ENCODE data around the gene ASH1L.

DNA sequence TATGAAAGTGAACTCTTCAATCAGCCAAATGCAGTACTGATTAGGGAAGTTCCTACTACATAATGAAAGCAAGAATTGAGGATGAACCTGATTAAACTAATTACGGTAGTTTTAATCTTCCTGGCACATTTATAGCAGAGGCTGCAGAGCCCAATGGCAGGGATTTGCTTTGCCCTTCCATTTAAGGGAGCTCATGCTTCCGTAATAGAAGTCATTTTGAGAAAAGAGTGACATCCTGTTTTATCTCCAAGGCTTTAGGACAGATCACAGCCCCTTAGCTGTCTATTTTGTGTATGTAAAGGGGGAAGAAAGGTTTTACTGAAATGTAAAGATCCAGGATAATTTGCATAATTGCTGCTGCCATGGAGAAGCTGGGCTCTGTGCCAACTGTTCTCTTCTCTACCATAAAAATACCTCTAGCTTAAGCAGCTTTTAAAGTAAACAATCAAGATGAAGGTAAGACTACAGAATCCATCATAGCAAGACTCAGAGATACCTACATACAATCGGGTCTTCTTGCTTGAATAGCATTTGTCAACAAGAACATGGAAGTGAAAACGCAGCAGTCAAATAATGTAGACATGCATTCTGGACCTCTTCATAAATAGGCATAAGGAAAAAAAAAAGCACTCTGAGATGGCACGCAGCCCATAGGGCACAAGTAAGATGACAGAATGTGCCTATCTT lies 62.5 kb downstream of the ASH1L start:
- no peak for TF ChIP-seq ZNF202 (tag by site-specific recombination; IDR thresholded peaks at IDR 0.05; ENCODE audit: borderline replicate concordance)
- TF ChIP-seq ZEB2 (tag by site-specific recombination; IDR thresholded peaks at IDR 0.05), result no peak; the same call in 1 of the 2 replicates
- no peak for TF ChIP-seq YY1 (tag by site-specific recombination; IDR thresholded peaks at IDR 0.05)
- TF ChIP-seq, protein P1, sequence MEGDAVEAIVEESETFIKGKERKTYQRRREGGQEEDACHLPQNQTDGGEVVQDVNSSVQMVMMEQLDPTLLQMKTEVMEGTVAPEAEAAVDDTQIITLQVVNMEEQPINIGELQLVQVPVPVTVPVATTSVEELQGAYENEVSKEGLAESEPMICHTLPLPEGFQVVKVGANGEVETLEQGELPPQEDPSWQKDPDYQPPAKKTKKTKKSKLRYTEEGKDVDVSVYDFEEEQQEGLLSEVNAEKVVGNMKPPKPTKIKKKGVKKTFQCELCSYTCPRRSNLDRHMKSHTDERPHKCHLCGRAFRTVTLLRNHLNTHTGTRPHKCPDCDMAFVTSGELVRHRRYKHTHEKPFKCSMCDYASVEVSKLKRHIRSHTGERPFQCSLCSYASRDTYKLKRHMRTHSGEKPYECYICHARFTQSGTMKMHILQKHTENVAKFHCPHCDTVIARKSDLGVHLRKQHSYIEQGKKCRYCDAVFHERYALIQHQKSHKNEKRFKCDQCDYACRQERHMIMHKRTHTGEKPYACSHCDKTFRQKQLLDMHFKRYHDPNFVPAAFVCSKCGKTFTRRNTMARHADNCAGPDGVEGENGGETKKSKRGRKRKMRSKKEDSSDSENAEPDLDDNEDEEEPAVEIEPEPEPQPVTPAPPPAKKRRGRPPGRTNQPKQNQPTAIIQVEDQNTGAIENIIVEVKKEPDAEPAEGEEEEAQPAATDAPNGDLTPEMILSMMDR (tag by site-specific recombination; IDR thresholded peaks at IDR 0.05), result no peak
